Karpas-422 (cell line): ENCODE measurements around the gene S1PR3. TPM values are rescaled to one million over a fixed set of nuclear protein-coding genes. Genes with fewer than 3 reads are reported as not detected.

Source experiments
- DNase-seq: peaks from one replicate; pipeline ENCODE4 v3.0.0-alpha.2; 2015
- H2AFZ ChIP-seq: fragments of 200-600 bp; sonication (generic); 2 replicates; pipeline ENCODE4 v1.6.1; 2014; ENCODE audit warnings: antibody characterized with exemption, low read length, mixed read lengths
- H3K27ac ChIP-seq: fragments of 200-600 bp; sonication (generic); 2 replicates; pipeline ENCODE4 v1.5.1; 2014; ENCODE audit warnings: mild to moderate bottlenecking, low read length, moderate library complexity
- H3K27me3 ChIP-seq: fragments of 200-600 bp; sonication (generic); 2 replicates; pipeline ENCODE4 v1.6.1; 2014; ENCODE audit warnings: low read length, mixed read lengths
- H3K36me3 ChIP-seq: fragments of 200-600 bp; sonication (generic); 2 replicates; pipeline ENCODE4 v1.6.1; 2014; ENCODE audit warnings: low read length, mixed read lengths; ENCODE audit not compliant: insufficient read depth
- H3K4me1 ChIP-seq: fragments of 200-600 bp; sonication (generic); 2 replicates; pipeline ENCODE4 v1.6.1; 2014; ENCODE audit warnings: mild to moderate bottlenecking, low read length, mixed read lengths
- H3K4me2 ChIP-seq: fragments of 200-600 bp; sonication (generic); 2 replicates; pipeline ENCODE4 v1.6.1; 2014; ENCODE audit warnings: low read length, low read depth, mild to moderate bottlenecking; ENCODE audit not compliant: poor library complexity, severe bottlenecking
- H3K4me3 ChIP-seq: fragments of 200-600 bp; sonication (generic); 2 replicates; pipeline ENCODE4 v1.5.1; 2014; ENCODE audit warnings: mild to moderate bottlenecking, antibody characterized with exemption, low read length, mixed read lengths
- H3K79me2 ChIP-seq: fragments of 200-600 bp; sonication (generic); 2 replicates; pipeline ENCODE4 v1.6.1; 2014; ENCODE audit warnings: mild to moderate bottlenecking, low read length, mixed read lengths
- H3K9ac ChIP-seq: fragments of 200-600 bp; sonication (generic); 2 replicates; pipeline ENCODE4 v1.6.0; 2014; ENCODE audit warnings: low read length
- H3K9me2 ChIP-seq: fragments of 200-600 bp; sonication (generic), shearing (Covaris generic); replicated peaks from 2 replicates; pipeline ENCODE4 v1.6.0; 2014; ENCODE audit warnings: mild to moderate bottlenecking, low read length, moderate library complexity; ENCODE audit not compliant: insufficient read depth
- H3K9me3 ChIP-seq: fragments of 300-700, 200-600 bp; sonication (generic); 2 replicates; pipeline ENCODE4 v1.6.1; 2014; ENCODE audit warnings: low read length, mixed read lengths
- H4K20me1 ChIP-seq: fragments of 200-600 bp; sonication (generic); 2 replicates; pipeline ENCODE4 v1.6.1; 2014; ENCODE audit warnings: mild to moderate bottlenecking, antibody characterized with exemption, low read length, low read depth; ENCODE audit not compliant: insufficient read depth
- total RNA-seq: library from RNA; depleted of rRNA; stranded (reverse); fragments of >200 nt; shearing (Covaris generic); gene quantifications from 2 replicates; pipeline ENCODE4 v1.2.3, GENCODE V29; 2014; ENCODE audit warnings: low replicate concordance

The S1PR3 gene
- total RNA-seq, 1 experiment from 2014 or later = not detected

- Histone ChIP-seq H4K20me1 (no peaks in the 10 kb centered on the region), H3K4me1 (peaks cover 27% of the 10 kb centered on the region), H2AFZ (no peak overlapping the region), H3K36me3 (no peaks in the 10 kb centered on the region), H3K9me2 (no peaks in the 10 kb centered on the region), H3K27ac (no peak overlapping the region), H3K4me3 (no peak overlapping the region), H3K9ac (no peak overlapping the region), H3K27me3 (no peaks in the 10 kb centered on the region), H3K79me2 (no peaks in the 10 kb centered on the region), H3K9me3 (no peaks in the 10 kb centered on the region), H3K4me2 (no peak overlapping the region)
- DNase-seq = no peak
These were observed 19.4 kb downstream of the S1PR3 start for GRCh38 chr9:89010526-89011111.

- no peak overlapping the region for H2AFZ ChIP-seq
- H4K20me1 ChIP-seq = no peaks in the 10 kb centered on the region
- H3K79me2 ChIP-seq = no peaks in the 10 kb centered on the region
- H3K9ac ChIP-seq = no peak overlapping the region
- H3K4me3 ChIP-seq = no peak overlapping the region
- DNase-seq = no peak
- H3K27me3 ChIP-seq = no peaks in the 10 kb centered on the region
- no peaks in the 10 kb centered on the region for H3K9me3 ChIP-seq
- H3K4me1 ChIP-seq = peaks cover 17% of the 10 kb centered on the region
- no peaks in the 10 kb centered on the region for H3K36me3 ChIP-seq
- no peak overlapping the region for H3K27ac ChIP-seq
- no peaks in the 10 kb centered on the region for H3K9me2 ChIP-seq
- no peak overlapping the region for H3K4me2 ChIP-seq
These were observed 20.4 kb downstream of the S1PR3 start for GRCh38 chr9:89011683-89012082.

- Histone ChIP-seq H4K20me1 (no peaks in the 10 kb centered on the region), H3K4me3 (no peak overlapping the region), H3K79me2 (no peaks in the 10 kb centered on the region), H3K9ac (no peak overlapping the region), H3K27ac (no peak overlapping the region), H3K36me3 (no peaks in the 10 kb centered on the region), H3K27me3 (no peaks in the 10 kb centered on the region), H3K4me2 (no peak overlapping the region), H3K9me2 (no peaks in the 10 kb centered on the region), H3K9me3 (no peaks in the 10 kb centered on the region), H3K4me1 (peaks cover 14% of the 10 kb centered on the region), H2AFZ (no peak overlapping the region)
- DNase-seq = no peak
These were observed 21.2 kb downstream of the S1PR3 start for GRCh38 chr9:89012294-89013042.

- Histone ChIP-seq H2AFZ (no peak overlapping the region), H4K20me1 (no peaks in the 10 kb centered on the region), H3K4me3 (no peak overlapping the region), H3K9me2 (no peaks in the 10 kb centered on the region), H3K27me3 (no peaks in the 10 kb centered on the region), H3K9me3 (no peaks in the 10 kb centered on the region), H3K9ac (no peak overlapping the region), H3K79me2 (no peaks in the 10 kb centered on the region), H3K4me1 (peaks cover 3% of the 10 kb centered on the region), H3K36me3 (no peaks in the 10 kb centered on the region), H3K27ac (no peak overlapping the region), H3K4me2 (no peak overlapping the region)
- no peak for DNase-seq
These were observed 22.4 kb downstream of the S1PR3 start for GRCh38 chr9:89013660-89014059.

GRCh38 chr9:89014153-89014552, 22.9 kb downstream of the S1PR3 start:
- no peaks in the 10 kb centered on the region for H3K36me3 ChIP-seq
- H2AFZ ChIP-seq = no peak overlapping the region
- no peak overlapping the region for H3K27ac ChIP-seq
- no peak overlapping the region for H3K4me2 ChIP-seq
- H4K20me1 ChIP-seq = no peaks in the 10 kb centered on the region
- H3K4me1 ChIP-seq = no peaks in the 10 kb centered on the region
- H3K27me3 ChIP-seq = no peaks in the 10 kb centered on the region
- H3K79me2 ChIP-seq = no peaks in the 10 kb centered on the region
- no peak overlapping the region for H3K4me3 ChIP-seq
- H3K9me2 ChIP-seq = no peaks in the 10 kb centered on the region
- no peak overlapping the region for H3K9ac ChIP-seq
- no peaks in the 10 kb centered on the region for H3K9me3 ChIP-seq
- no peak for DNase-seq

GRCh38 chr9:89015336-89015735, 24.1 kb downstream of the S1PR3 start:
- H3K4me1 ChIP-seq = no peaks in the 10 kb centered on the region
- no peak overlapping the region for H2AFZ ChIP-seq
- H3K36me3 ChIP-seq = no peaks in the 10 kb centered on the region
- no peaks in the 10 kb centered on the region for H3K9me3 ChIP-seq
- no peaks in the 10 kb centered on the region for H3K79me2 ChIP-seq
- no peak for DNase-seq
- no peak overlapping the region for H3K27ac ChIP-seq
- no peaks in the 10 kb centered on the region for H3K27me3 ChIP-seq
- H3K9me2 ChIP-seq = no peaks in the 10 kb centered on the region
- no peaks in the 10 kb centered on the region for H4K20me1 ChIP-seq
- H3K9ac ChIP-seq = no peak overlapping the region
- H3K4me2 ChIP-seq = no peak overlapping the region
- H3K4me3 ChIP-seq = no peak overlapping the region

GRCh38 chr9:89020754-89021153, 29.5 kb downstream of the S1PR3 start:
- H3K27ac ChIP-seq = no peak overlapping the region
- no peaks in the 10 kb centered on the region for H3K36me3 ChIP-seq
- no peak overlapping the region for H3K4me2 ChIP-seq
- H3K9ac ChIP-seq = no peak overlapping the region
- no peaks in the 10 kb centered on the region for H4K20me1 ChIP-seq
- H3K9me3 ChIP-seq = no peaks in the 10 kb centered on the region
- no peak overlapping the region for H3K4me3 ChIP-seq
- H3K4me1 ChIP-seq = no peaks in the 10 kb centered on the region
- no peak overlapping the region for H2AFZ ChIP-seq
- no peaks in the 10 kb centered on the region for H3K79me2 ChIP-seq
- H3K27me3 ChIP-seq = no peaks in the 10 kb centered on the region
- H3K9me2 ChIP-seq = no peaks in the 10 kb centered on the region
- no peak for DNase-seq

GRCh38 chr9:89021154-89021803, 30.0 kb downstream of the S1PR3 start:
- Histone ChIP-seq H3K4me2 (no peak overlapping the region), H2AFZ (no peak overlapping the region), H3K79me2 (no peaks in the 10 kb centered on the region), H3K9me2 (no peaks in the 10 kb centered on the region), H3K9ac (no peak overlapping the region), H3K9me3 (no peaks in the 10 kb centered on the region), H3K36me3 (no peaks in the 10 kb centered on the region), H3K27ac (no peak overlapping the region), H4K20me1 (no peaks in the 10 kb centered on the region), H3K4me3 (no peak overlapping the region), H3K4me1 (no peaks in the 10 kb centered on the region), H3K27me3 (no peaks in the 10 kb centered on the region)
- DNase-seq = no peak
